ENCODE results near the gene COPA. TPM values are rescaled to one million over a fixed set of nuclear protein-coding genes. Genes with fewer than 3 reads are reported as not detected.
A peak's percentile ranks its signal among the peaks of the same experiment; 100 is the strongest.

COPA gene
- total RNA-seq, 4 donors from 2014 or later: 59.0 to 103 (median 85.9) TPM

GRCh38 chr1:160257411-160258015 is 85.5 kb downstream of the COPA start:
- Histone ChIP-seq H3K4me1 (peaks cover 58 to 61% of the 10 kb centered on the region in 2 donors), H3K27me3 (no peaks in the 10 kb centered on the region), H3K27ac (peak overlapping the region; percentile 96 to 99 (median 96)), H3K36me3 (peaks cover 0 to 9% of the 10 kb centered on the region in 2 donors), H3K9me3 (no peaks in the 10 kb centered on the region), H3K4me3 (no peak overlapping the region)
- in situ Hi-C loops (cut with MboI; ENCODE audit: low sequenced_read_pairs in 4 of 4): loop anchor here in 2 of 4 donors (10.0 kb wide), 2 partner anchors 153 to 163 kb away; partner anchors contain the start of gene IGSF8 (in 1 of the 2)
- DNase-seq: no peak
- intact Hi-C loops (cut with DNase I; ENCODE audit: low total_unique reads): no loop called here
- ATAC-seq: no peak
- TF ChIP-seq CTCF (IDR thresholded peaks at IDR 0.05 in 4 of 5, conservative IDR thresholded peaks at IDR 0.05 in 1 of 5) (no peak), POLR2A (IDR thresholded peaks at IDR 0.05) (no peak)

DNA sequence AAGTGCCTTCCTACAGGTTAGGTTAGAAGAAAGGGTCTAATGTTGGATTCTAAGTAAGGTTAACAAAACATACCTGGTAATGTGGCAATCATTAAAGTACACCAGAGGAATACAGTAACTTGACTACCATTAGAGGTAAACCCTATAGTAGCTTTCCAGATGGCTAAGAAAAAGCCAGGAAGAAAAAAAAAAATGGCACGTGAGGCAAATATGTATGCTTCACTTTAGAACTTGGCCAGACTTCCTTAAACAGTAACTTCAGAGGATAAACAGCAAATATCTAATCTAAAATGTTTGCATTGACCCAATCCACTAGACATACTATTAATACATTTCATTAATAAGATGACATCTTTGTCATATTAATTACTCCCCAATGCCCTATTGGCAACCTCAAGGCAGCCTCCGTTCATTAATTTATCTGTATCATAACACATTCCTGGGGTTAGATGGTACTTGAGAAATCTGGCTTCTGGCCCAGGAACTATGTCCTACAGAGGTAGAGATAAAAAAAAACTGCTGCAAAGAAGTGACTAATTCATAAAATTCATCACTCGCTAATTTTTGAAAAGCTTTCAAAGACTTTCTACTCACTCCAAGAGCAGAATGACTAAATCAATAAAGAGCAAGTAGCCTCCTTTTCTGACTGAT is 86.5 kb downstream of the COPA start:
- Histone ChIP-seq H3K4me3 (no peak overlapping the region), H3K27me3 (no peaks in the 10 kb centered on the region), H3K9me3 (no peaks in the 10 kb centered on the region), H3K27ac (peak overlapping the region; percentile 96 to 99 (median 96)), H3K4me1 (peaks cover 63 to 67% of the 10 kb centered on the region in 2 donors), H3K36me3 (peaks cover 0 to 9% of the 10 kb centered on the region in 2 donors)
- intact Hi-C loops (cut with DNase I; ENCODE audit: low total_unique reads): no loop called here
- TF ChIP-seq CTCF (IDR thresholded peaks at IDR 0.05 in 4 of 5, conservative IDR thresholded peaks at IDR 0.05 in 1 of 5) (no peak), POLR2A (IDR thresholded peaks at IDR 0.05) (no peak)
- in situ Hi-C loops (cut with MboI; ENCODE audit: low sequenced_read_pairs in 4 of 4): loop anchor here in 2 of 4 donors (10.0 kb wide), 2 partner anchors 152 to 162 kb away; partner anchors contain the start of gene IGSF8 (in 1 of the 2)
- DNase-seq: no peak
- no peak for ATAC-seq

- no peak for TF ChIP-seq CTCF (IDR thresholded peaks at IDR 0.05 in 4 of 5, conservative IDR thresholded peaks at IDR 0.05 in 1 of 5)
- no peak for TF ChIP-seq POLR2A (IDR thresholded peaks at IDR 0.05)
- in situ Hi-C loops (cut with MboI; ENCODE audit: low sequenced_read_pairs in 4 of 4): loop anchor here in 2 of 4 donors (10.0 kb wide), 2 partner anchors 151 to 161 kb away; partner anchors contain the start of gene IGSF8 (in 1 of the 2)
- Histone ChIP-seq H3K4me1 (peaks cover 67 to 74% of the 10 kb centered on the region in 2 donors), H3K27ac (peak overlapping the region; percentile 96 to 99 (median 96)), H3K27me3 (no peaks in the 10 kb centered on the region), H3K9me3 (no peaks in the 10 kb centered on the region), H3K36me3 (peaks cover 0 to 9% of the 10 kb centered on the region in 2 donors), H3K4me3 (no peak overlapping the region)
- intact Hi-C loops (cut with DNase I; ENCODE audit: low total_unique reads): no loop called here
- no peak for DNase-seq
- ATAC-seq: no peak
These were observed 87.2 kb downstream of the COPA start for GRCh38 chr1:160255781-160256300.

DNA sequence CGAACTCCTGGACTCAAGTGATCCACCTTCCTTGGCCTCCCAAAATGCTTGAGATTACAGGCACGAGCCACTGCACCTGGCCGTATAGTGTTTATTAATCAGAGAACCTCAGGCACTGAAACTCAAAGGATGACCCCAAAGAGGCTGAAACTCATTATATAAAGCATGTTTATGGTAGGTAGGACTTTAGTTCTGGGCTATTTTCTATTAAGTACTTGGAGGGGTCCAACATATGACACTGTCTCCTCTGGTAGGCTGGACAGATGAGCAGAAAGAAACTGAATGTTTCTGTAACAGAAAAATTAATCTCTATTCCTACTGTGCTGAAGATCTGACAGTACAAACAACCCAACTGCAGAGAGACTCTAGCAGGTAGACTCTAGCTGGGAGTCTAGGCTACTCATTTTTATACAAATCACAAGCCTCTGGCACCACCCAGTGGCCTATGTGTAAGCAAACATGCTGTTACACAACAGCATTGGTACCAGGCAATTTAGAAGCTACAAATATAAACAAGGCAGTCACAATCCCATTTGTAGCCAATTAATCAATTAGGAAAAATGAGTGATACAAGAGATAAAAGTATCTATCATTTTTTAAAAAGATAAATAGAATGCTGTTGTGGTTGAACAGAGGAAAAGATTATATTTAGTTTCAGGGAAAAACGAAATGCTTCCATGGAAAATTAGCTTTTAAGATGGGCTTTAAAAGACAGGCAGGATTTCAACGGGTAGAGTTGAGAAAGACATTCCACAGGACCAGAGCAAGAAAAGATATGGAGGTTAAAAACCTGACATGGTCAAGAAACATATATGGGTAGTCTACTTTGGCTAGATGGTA is 91.1 kb downstream of the COPA start:
- DNase-seq: peak; percentile 64 to 73
- Histone ChIP-seq H3K4me1 (peaks cover 56 to 57% of the 10 kb centered on the region in 2 donors), H3K27me3 (no peaks in the 10 kb centered on the region), H3K36me3 (peaks cover 0 to 9% of the 10 kb centered on the region in 2 donors), H3K4me3 (no peak overlapping the region), H3K9me3 (no peaks in the 10 kb centered on the region), H3K27ac (peak overlapping the region; percentile 61 to 86 (median 81))
- intact Hi-C loops (cut with DNase I; ENCODE audit: low total_unique reads): loop anchor here (1.0 kb wide), 2 partner anchors 59 to 151 kb away; no protein-coding TSS in a partner anchor
- in situ Hi-C loops (cut with MboI; ENCODE audit: low sequenced_read_pairs in 4 of 4): loop anchor here in 3 of 4 donors (5.0 to 10.0 kb wide), 4 partner anchors 60 to 157 kb away; partner anchors contain the start of genes CASQ1 (in 2 of the 3) and IGSF8 (in 1 of the 3)
- TF ChIP-seq CTCF (IDR thresholded peaks at IDR 0.05 in 4 of 5, conservative IDR thresholded peaks at IDR 0.05 in 1 of 5): peak; percentile 68 to 86 (median 77)
- no peak for TF ChIP-seq POLR2A (IDR thresholded peaks at IDR 0.05)
- peak; percentile 95 to 98 for ATAC-seq

Measured in gastrocnemius medialis (tissue), 4 donors.